HUES6 (cell line): ENCODE measurements around the gene TMPRSS7.
A peak's percentile ranks its signal among the peaks of the same experiment; 100 is the strongest.

Experiments used
- H3K27ac ChIP-seq: 2 replicates; pipeline ENCODE4 v1.7.0; 2013; ENCODE audit warnings: low read depth, mild to moderate bottlenecking, low read length, inconsistent platforms
- H3K27me3 ChIP-seq: 2 replicates; pipeline ENCODE4 v1.6.1; 2013; ENCODE audit warnings: low read length; ENCODE audit not compliant: control insufficient read depth, insufficient read depth
- H3K36me3 ChIP-seq: 2 replicates; pipeline ENCODE4 v1.6.1; 2013; ENCODE audit warnings: low read length; ENCODE audit not compliant: control insufficient read depth, insufficient read depth
- H3K4me1 ChIP-seq: 2 replicates; pipeline ENCODE4 v1.6.1; 2013; ENCODE audit warnings: low read length; ENCODE audit not compliant: control insufficient read depth, insufficient read depth
- H3K4me3 ChIP-seq: 2 replicates; pipeline ENCODE4 v1.5.1; 2013; ENCODE audit warnings: low read depth, low read length
- H3K9ac ChIP-seq: one replicate; pipeline ENCODE4 v1.6.1; 2013; ENCODE audit warnings: mild to moderate bottlenecking, low read length
- H3K9me3 ChIP-seq: 2 replicates; pipeline ENCODE4 v1.6.1; 2013; ENCODE audit warnings: low read depth, low read length; ENCODE audit not compliant: control insufficient read depth, insufficient read depth

Gene TMPRSS7

GRCh38 chr3:112034436-112034835, at the start of gene TMPRSS7:
Gene TMPRSS7, plus strand, starts transcription at chr3:112034736. Its CDS starts 110 bp downstream, at chr3:112034846.
- Histone ChIP-seq H3K4me3 (no peak within 1 kb of the TSS), H3K9ac (no peak within 1 kb of the TSS), H3K27ac (no peak within 1 kb of the TSS), H3K4me1 (no peaks in the 10 kb centered on the region), H3K27me3 (no peaks in the 10 kb centered on the region), H3K9me3 (peaks cover 27% of the 10 kb centered on the region), H3K36me3 (no peaks in the 10 kb centered on the region)

GRCh38 chr3:111986800-111987199, 47.7 kb upstream of the TMPRSS7 start:
- no peak overlapping the region for H3K4me3 ChIP-seq
- no peaks in the 10 kb centered on the region for H3K4me1 ChIP-seq
- no peaks in the 10 kb centered on the region for H3K9me3 ChIP-seq
- H3K36me3 ChIP-seq: peaks cover 33% of the 10 kb centered on the region
- H3K27me3 ChIP-seq: no peaks in the 10 kb centered on the region
- no peak overlapping the region for H3K9ac ChIP-seq
- H3K27ac ChIP-seq: no peak overlapping the region

- Histone ChIP-seq H3K9ac (no peak overlapping the region), H3K4me1 (peaks cover 5% of the 10 kb centered on the region; the same call in 1 of the 2 replicates), H3K36me3 (peaks cover 33% of the 10 kb centered on the region), H3K27ac (no peak overlapping the region), H3K9me3 (no peaks in the 10 kb centered on the region), H3K27me3 (no peaks in the 10 kb centered on the region), H3K4me3 (no peak overlapping the region)
These were observed 45.4 kb upstream of the TMPRSS7 start for GRCh38 chr3:111989061-111989678.

- H3K4me3 ChIP-seq: no peak overlapping the region
- H3K36me3 ChIP-seq: peaks cover 18% of the 10 kb centered on the region
- H3K27ac ChIP-seq: no peak overlapping the region
- H3K4me1 ChIP-seq: peaks cover 5% of the 10 kb centered on the region; the same call in 1 of the 2 replicates
- H3K9me3 ChIP-seq: no peaks in the 10 kb centered on the region
- no peaks in the 10 kb centered on the region; the same call in 1 of the 2 replicates for H3K27me3 ChIP-seq
- H3K9ac ChIP-seq: no peak overlapping the region
These were observed 41.5 kb upstream of the TMPRSS7 start for GRCh38 chr3:111993038-111993437.

GRCh38 chr3:111998636-111999483, 35.7 kb upstream of the TMPRSS7 start, which contains the start of gene TAGLN3:
Gene TAGLN3, plus strand, starts transcription at chr3:111998922. Its CDS starts 501 bp downstream, at chr3:111999423.
- Histone ChIP-seq H3K27me3 (peaks cover 17% of the 10 kb centered on the region), H3K9me3 (no peaks in the 10 kb centered on the region), H3K9ac (peak within 1 kb of the TSS; percentile 29), H3K4me3 (peak within 1 kb of the TSS; percentile 80), H3K4me1 (peaks cover 30% of the 10 kb centered on the region), H3K36me3 (no peaks in the 10 kb centered on the region), H3K27ac (no peak within 1 kb of the TSS)

- peaks cover 30% of the 10 kb centered on the region for H3K4me1 ChIP-seq
- H3K27me3 ChIP-seq: peaks cover 17% of the 10 kb centered on the region
- H3K9ac ChIP-seq: peak overlapping the region; percentile 29
- 0 out of 2 replicates have a peak, but pooled peaks cover under 1% of the 10 kb centered on the region for H3K36me3 ChIP-seq
- no peaks in the 10 kb centered on the region for H3K9me3 ChIP-seq
- H3K4me3 ChIP-seq: peak overlapping the region; percentile 80
- H3K27ac ChIP-seq: no peak overlapping the region
These were observed 34.8 kb upstream of the TMPRSS7 start for GRCh38 chr3:111999484-112000324.

GRCh38 chr3:112000367-112000771, 34.2 kb upstream of the TMPRSS7 start:
- Histone ChIP-seq H3K4me3 (peak overlapping the region; percentile 80; the same call in 1 of the 2 replicates), H3K27ac (no peak overlapping the region), H3K36me3 (0 out of 2 replicates have a peak, but pooled peaks cover 2% of the 10 kb centered on the region), H3K9me3 (no peaks in the 10 kb centered on the region), H3K4me1 (peaks cover 30% of the 10 kb centered on the region), H3K9ac (no peak overlapping the region), H3K27me3 (peaks cover 17% of the 10 kb centered on the region)

- H3K9me3 ChIP-seq: no peaks in the 10 kb centered on the region
- no peak overlapping the region for H3K27ac ChIP-seq
- H3K4me3 ChIP-seq: peak overlapping the region; percentile 80; the same call in 1 of the 2 replicates
These were observed 33.6 kb upstream of the TMPRSS7 start for GRCh38 chr3:112000966-112001365.

GRCh38 chr3:112001526-112001925, 33.0 kb upstream of the TMPRSS7 start:
- Histone ChIP-seq H3K27me3 (peaks cover 17% of the 10 kb centered on the region), H3K4me3 (no peak overlapping the region), H3K9me3 (no peaks in the 10 kb centered on the region), H3K4me1 (peaks cover 30% of the 10 kb centered on the region), H3K9ac (no peak overlapping the region), H3K27ac (no peak overlapping the region), H3K36me3 (0 out of 2 replicates have a peak, but pooled peaks cover 2% of the 10 kb centered on the region)

More at GRCh38 chr3:112000966-112001365, 33.6 kb upstream of the TMPRSS7 start:
- Histone ChIP-seq H3K4me1 (peaks cover 30% of the 10 kb centered on the region), H3K36me3 (0 out of 2 replicates have a peak, but pooled peaks cover 2% of the 10 kb centered on the region), H3K9ac (no peak overlapping the region), H3K27me3 (peaks cover 17% of the 10 kb centered on the region)

GRCh38 chr3:112002096-112002971, 32.2 kb upstream of the TMPRSS7 start:
- Histone ChIP-seq H3K9me3 (no peaks in the 10 kb centered on the region), H3K4me3 (no peak overlapping the region), H3K27me3 (peaks cover 17% of the 10 kb centered on the region), H3K36me3 (0 out of 2 replicates have a peak, but pooled peaks cover 2% of the 10 kb centered on the region), H3K27ac (no peak overlapping the region), H3K9ac (no peak overlapping the region), H3K4me1 (peaks cover 30% of the 10 kb centered on the region)
